COR-L47 (cell line): ENCODE measurements around the gene PPP1R13B.
"Not testable (repeated sequence)": the region's sequence is repeated elsewhere in the genome, so short reads cannot be mapped to it uniquely, and the experiment has no call there.

Source experiments
- DNase-seq: peaks from one replicate; lab custom pipeline; 2025; lab: John Stamatoyannopoulos, UW

The PPP1R13B gene, protein sequence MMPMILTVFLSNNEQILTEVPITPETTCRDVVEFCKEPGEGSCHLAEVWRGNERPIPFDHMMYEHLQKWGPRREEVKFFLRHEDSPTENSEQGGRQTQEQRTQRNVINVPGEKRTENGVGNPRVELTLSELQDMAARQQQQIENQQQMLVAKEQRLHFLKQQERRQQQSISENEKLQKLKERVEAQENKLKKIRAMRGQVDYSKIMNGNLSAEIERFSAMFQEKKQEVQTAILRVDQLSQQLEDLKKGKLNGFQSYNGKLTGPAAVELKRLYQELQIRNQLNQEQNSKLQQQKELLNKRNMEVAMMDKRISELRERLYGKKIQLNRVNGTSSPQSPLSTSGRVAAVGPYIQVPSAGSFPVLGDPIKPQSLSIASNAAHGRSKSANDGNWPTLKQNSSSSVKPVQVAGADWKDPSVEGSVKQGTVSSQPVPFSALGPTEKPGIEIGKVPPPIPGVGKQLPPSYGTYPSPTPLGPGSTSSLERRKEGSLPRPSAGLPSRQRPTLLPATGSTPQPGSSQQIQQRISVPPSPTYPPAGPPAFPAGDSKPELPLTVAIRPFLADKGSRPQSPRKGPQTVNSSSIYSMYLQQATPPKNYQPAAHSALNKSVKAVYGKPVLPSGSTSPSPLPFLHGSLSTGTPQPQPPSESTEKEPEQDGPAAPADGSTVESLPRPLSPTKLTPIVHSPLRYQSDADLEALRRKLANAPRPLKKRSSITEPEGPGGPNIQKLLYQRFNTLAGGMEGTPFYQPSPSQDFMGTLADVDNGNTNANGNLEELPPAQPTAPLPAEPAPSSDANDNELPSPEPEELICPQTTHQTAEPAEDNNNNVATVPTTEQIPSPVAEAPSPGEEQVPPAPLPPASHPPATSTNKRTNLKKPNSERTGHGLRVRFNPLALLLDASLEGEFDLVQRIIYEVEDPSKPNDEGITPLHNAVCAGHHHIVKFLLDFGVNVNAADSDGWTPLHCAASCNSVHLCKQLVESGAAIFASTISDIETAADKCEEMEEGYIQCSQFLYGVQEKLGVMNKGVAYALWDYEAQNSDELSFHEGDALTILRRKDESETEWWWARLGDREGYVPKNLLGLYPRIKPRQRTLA

DNA sequence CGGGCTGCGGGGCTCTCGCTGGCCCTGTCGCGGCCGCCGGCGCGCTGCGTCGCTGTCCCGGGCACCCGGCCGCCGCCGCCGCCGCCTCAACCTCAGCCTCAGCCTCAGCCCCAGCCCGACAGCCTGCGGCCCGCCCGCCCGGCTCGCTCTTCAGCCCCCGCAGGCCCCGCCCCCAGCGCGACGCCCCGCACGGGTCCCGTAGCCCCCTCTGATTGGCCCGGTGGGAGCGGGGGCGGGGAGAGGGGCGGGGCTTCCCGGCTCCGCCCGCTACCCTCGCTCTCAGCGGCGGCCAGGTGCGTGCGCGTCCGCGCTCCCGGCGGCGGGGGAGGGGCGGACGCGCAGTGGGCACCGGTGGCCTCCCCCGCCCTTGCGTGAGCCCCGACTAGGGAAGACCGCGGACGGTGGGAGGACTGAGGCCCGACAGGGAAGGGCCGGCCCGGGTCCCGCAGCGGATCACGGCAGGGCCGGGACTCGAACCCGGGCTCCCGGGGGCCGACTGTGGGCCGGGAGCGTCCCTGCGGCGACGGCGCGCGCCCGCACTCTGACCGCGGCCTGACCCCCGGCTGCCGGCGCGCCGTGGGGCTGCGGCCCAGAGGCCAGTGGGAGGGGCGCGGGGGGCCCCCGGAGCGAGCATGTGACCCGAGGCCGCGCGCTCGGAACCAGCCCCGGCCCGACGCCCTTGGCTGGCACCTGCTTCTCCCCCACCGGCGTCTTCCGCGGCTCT lies at the start of gene PPP1R13B:
Gene PPP1R13B, minus strand, starts transcription at position 125 of the 724 bp plus-strand sequence. CDS start 268 bp downstream, outside the sequence.
- peak; percentile 96 for DNase-seq

DNA sequence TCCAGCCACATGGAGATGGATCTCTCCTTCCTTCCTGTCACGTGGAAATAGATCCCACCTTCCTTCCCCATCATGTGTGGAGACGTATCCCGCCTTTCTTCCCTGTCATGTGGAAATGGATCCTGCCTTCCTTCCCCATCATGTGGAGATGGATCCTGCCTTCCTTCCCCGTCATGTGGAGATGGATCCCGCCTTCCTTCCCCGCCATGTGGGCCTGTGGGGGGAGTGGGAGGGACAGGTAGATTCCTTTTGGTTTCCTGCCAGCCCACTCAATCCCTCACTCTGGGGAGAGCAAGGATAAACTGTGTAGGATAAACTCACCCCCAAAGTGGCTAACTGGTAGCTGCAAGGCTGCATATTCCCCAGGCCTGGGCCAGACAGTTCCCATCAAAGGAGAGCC lies 49.2 kb upstream of the PPP1R13B start:
- no peak for DNase-seq

DNA sequence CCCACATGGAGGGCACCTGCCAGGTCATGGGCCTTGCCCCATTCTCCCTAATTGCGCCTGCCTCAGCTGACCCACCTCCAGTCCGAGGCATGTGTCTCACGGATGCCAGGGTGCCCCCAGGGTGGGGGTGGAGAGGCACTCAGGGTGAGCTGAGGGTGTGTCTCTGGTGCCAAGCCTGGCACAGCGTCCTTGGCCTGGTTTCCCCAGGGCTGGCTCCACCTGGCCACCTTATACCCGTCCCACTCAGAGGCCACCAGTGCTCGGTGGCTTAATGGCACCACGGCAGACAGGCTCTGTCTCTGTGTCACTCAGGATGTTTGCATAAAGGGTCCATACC lies 47.3 kb upstream of the PPP1R13B start:
- DNase-seq, result no peak

DNA sequence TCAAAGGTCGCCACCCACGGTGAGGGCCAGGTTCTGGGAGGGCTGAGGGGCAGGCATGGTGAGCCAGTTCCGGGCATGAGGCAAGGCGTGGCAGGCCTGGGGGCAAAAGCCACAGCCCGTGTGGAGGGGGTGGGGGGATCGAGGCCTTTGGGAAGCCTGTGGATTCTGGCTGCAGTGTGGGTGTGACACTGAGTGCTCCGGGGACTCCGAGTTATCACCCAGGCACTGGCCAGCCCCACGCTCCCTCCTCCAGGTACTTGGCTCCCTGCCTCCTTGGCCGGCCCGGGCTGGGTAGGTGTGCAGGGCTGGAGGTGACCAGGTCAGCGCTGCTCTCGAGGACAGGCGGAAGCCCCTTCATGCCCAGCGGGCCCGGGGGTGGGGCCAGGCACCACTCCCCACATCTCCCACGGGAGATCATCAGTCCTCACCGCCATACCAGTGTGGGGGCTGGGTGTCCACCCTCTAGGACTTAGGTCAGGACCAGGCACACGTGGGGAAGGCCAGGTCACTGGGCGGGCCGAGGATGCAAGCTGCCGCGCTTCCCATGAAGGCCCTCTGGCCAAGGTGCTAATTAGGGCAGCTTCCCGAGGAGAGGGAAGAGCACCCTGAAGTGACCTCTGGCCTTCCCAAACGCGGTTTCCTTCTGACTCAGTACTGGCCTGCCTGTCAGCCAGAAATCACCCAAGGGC lies 46.8 kb upstream of the PPP1R13B start:
- no peak for DNase-seq

DNA sequence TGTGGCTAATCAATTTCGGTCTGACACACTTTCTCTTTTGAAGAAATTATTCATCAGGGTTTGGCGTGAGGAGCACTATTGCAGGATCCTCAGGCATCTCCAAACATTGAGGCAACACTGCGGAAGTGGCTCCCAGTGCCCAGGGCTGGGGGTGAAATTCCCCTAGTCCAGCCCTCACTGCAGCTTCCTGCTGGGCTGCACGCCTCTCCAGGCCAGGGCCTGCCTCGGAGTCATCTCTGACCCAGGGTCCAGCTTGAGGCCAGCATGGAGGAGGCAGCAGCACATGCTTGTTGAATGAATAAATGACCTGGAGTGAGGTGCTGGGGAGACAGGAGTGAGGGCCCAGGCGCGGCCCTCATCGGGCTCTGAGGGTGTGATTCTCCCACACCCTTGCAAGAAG lies 44.9 kb upstream of the PPP1R13B start:
- no peak for DNase-seq

DNA sequence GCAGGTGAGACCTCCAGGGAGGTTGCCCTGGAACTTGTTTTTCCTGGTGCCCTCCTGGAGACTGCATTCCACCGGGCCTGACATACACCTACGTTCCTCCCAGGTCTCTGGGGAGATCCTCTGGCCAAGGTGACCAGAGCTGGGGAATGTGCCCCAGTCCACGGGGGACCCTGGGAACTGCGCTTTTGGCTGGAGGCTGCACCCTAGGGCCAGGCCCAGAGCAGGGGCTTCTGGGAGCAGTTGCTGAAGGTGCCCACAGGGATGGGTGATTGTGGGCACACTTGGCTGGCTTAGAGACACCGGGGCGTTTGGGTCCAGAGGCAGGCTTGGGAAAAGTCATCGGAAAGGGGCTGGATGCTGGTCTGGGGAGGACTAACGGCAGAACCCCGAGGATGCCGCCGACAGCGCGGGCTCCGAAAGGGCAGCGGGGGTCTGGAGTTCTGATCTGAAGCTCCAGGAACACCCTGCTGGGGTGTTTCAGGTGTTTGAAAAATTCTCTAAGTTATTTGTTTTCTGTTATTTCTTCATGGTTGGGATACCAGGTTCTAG lies 44.4 kb upstream of the PPP1R13B start:
- DNase-seq, result no peak

DNA sequence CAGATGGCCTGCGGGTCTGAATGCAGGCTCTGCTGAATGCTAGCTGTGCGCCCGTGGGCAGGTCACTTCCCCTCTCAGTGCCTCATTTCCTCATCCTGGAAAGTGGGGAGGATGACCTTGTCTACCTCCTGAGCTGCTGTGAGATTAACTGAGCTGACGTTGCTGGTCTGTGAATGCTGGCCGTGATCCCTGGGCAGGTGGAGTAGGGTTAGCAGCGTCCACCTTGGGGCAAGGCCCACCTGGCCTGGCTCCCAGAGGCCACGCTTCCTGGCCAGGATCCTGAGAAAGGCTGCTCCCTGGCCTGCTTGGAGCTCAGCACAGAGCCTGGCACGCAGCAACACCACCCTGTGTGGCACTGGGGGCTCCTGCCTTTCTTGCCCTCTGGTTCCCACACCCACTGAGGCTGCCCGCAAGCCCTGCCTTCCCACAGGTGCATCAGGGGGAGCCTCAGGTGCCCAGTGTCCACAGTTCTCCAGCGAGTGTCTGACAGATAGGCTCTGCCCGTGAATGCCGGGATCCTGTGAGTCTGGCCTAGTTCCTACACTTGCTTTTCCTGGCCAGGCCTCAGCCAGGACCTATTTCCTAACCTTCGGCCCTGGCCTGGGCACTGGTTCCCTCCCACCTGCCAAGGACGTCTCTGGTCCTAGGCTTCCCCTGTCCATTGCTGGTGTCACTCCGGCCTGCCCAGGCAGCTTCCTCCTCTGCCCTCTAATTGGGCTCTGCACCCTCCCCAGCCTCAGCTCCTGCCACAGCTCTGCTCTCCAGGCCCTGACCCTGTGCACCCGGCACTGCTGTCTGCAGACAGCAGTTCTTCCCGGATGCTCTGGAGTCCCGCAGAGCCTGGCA lies 43.7 kb upstream of the PPP1R13B start:
- no peak for DNase-seq

DNA sequence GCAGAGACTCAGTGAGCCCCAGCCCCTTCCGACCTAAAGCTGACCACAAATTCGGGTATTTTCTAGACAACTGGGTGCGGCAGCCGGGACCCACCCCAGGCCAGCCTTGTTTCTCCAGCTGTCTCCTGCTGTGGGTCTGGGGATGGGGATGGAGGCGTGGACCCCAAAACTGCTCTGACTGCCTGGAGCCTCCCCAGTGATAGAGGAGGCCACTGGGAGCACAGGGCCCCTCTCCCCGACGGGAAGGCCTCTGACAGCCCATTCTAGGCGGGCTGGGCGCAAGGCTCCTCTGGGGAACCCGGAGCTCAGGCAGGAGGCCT lies 42.6 kb upstream of the PPP1R13B start:
- DNase-seq, result no peak

DNA sequence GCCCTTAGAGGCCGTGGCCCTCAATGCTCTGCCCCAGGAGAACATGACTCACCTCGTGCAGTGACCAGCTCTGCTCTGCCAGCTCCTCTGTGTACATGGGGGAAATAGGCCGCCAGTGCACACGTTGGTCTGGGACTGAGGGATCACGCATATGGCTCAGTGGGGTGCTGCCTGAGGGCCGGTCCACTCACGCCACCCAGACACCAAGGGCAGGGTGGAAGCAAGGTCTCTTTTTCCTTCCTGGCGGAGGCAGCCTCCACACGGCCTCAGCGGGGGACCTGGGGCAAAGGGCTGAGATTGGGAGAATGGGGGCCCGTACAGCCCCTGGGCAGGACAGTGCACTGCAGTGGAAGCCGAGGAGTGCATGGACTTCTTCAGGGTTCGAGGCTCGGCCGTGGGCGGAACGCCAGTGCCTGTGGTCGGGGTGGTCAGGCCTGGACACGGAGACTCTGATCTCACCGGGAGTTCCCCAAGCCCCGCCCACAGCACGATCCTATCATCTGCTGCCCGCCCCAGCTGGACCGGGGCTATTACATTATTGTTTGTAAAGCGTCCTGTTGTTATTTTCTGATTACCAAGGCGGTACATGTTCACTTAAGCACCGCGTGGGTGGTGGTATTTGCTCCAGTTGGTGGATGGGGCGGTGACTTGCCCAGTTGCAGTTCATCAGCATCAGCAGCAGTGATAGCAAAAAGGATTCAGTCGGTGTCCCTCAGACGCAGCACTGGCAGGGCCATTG lies 42.1 kb upstream of the PPP1R13B start:
- DNase-seq, result no peak

DNA sequence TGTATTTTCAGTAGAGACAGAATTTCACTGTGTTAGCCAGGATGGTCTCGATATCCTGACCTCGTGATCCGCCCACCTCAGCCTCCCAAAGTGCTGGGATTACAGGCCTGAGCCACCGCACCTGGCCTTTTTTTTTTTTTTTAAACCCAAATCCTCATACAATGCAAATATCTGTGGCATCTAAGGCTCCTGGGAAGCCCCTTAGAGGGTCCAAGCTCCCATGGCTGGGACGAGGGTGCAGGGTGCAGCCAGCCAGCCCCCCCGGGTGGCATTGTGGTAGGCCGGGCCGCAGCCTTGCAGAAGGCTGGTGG lies 41.6 kb upstream of the PPP1R13B start:
- not testable (repeated sequence) for DNase-seq

DNA sequence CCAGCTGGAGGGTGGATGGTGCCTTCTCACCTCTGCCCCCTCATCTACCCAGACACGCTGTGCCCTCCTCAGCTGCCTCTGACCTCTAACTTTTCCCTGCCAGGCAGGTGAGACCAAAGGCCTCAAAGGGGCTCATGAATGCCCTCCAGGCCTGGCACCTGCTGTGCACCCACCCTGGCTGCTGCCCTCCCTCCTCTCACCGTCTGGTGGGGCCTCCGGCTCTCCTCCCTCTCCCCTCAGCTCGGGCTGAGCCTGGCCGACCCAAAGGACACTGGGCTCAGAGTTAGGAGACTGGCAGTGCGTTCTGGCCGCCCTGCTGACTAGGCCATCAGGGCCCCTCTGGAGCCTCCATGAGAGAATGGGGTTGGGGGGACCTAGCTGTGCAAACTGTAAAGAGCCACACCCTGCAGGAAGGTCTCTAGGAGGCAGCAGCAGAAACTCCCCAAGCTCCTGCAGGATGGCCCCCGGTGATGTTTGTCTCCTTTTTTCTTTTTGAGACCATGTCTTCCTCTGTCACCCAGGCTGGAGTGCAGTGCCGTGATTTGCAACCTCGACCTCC lies 40.3 kb upstream of the PPP1R13B start:
- DNase-seq, result no peak

DNA sequence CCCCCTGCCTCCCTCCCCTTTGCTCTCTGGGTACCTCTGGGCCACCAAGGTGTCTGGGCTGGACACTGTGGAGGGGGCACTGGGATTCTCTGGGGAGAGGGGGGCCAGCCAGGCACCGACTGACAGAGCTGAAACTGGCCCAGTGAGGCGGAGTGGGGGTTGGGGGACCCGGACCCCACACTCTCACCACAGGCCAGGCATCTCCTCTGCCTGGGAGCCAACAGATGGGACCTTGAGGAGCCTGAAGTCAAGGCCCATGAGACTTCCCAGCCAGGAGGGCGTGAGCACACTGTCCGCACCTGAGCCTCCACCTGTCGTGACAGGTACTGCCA lies 39.8 kb upstream of the PPP1R13B start:
- no peak for DNase-seq

DNA sequence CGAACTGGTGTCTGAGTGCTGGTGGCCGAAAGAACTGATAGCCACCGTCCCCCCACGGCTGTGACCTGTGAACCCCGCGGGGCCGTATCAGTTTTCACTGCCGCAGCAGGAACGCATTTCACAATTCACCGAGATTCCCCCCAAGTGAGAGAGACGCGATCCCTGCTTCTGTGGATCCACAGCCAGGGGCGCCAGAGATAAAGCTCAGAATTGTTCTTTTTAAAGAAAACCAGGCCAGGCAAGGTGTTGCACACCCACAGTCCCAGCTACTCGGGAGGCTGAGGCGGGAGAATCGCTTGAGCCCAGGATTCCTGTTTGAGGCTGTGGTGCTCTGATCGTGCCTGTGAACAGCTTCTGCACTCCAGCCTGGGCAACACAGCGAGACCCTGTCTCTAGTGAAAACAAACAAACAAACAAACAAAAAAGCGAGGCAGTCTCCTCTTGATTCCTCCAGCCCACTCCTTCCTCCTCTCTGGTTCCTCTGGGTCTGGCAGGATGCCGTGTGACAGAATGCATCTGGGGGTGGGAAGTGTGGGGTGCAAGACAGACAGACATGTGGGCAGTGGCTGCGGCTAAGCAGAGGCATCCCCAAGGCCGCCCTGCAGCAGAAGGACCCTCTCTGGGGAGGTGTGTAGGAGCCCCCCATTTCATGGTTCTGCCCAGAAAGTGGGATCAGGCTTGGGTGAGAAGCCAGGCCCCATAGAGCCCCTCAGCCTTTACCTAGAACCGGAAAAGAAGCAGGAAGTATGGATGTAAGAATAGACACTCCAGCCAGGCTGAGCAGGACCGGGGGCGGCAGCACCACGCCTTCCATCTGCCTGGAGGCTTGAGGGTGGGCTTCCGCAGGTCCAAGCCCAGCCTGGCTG lies 39.2 kb upstream of the PPP1R13B start:
- no peak for DNase-seq

DNA sequence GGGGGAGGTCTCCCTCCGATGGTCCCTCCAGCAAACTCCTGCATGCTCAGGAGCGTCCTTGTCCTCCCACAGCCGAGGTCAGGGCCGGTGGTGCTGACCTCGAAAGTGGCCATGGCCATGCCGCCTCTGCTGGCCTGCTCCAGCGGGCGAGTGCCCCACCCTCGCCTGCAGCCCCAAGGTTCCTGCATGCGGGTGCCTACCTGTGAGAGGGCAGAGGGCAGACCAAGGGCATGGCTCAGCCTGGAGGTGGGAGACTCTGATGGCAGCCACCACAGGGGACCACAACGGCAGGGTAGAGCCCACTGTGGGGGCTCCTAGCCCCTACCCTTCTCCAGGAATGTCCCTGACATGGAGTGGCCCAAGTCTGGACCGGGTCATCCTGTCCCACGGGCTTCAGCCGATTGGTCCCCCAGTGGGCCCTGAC lies 38.1 kb upstream of the PPP1R13B start:
- DNase-seq, result no peak

DNA sequence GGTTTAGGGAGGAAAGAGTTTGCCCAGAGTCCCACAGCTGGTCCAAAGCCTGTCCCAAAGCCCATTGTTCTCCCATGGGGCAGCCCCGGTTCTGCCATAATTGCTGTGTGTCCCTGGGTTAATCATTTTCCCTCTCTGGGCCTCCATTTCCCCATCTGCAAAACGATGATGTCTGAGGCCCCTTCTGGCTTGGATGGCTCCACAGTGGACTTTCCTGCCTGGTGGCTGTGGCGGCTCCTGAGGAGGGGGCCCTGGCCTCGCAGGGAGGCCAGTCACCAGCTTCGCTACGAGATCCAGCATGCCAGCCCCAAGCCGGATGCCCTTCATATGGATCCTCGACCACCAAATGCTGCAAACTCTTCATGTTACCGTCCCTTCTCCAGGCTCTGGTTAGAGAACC lies 37.5 kb upstream of the PPP1R13B start:
- DNase-seq, result no peak

DNA sequence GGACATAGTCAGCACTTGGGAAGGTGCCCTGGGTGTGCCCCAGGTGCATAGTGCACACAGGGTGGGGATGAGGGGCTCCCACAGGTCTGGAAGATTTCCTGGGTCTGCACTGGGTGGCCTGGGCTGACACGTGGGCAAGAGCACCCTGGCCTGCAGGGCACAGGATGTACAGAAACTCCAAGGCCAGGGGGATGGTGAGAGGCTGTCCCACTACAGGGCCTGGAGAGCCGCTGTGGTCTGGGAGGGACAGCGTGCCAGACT lies 35.8 kb upstream of the PPP1R13B start:
- DNase-seq, result no peak

DNA sequence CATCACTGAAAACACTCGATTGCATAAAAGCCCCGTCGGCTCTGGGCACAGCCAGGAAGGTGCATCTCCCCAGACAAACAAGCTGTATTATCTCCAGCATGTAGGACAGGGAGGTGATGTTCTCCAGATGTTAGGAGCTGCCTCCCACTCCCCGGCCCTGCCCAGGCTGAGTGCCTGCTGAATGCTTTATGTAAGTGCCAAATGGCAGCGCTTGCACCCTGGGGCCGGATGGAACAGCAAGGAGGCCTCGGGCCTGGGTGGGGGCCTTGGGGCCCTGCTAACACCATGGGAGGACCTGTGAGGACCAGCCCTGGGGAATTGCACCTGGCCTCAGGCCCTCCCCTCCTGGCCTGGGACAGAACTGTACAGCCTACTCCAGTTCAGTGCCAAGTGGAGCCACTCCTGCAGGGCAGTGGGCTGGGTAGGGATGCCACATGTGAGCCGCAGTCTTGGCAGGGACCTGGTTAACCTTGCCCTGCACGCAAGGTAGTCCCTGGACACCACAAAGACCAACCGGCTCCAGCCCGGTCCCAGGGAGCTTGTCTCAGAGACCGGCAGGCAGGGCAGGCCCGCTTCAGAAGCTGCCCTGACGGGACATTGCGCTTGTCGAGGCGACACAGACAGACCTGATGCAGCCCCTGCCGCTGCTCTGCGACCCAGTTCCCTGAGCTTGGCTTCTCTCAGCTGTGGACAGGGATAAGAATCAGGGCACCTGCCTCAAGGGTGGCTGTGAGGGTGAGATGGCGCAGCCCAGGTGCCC lies 35.3 kb upstream of the PPP1R13B start:
- no peak for DNase-seq
